A549 (cell line): ENCODE measurements around the gene IP6K3. TPM values are rescaled to one million over a fixed set of nuclear protein-coding genes. Genes with fewer than 3 reads are reported as not detected.

ENCODE experiments used
- ATAC-seq, 2 experiments: fragments of 200-7000 bp in 1 of 2; fragments of >200 bp in 1 of 2; cut with Nextera tagmentation in 1 of 2; cut with Tn5 transposase in 1 of 2; 3 replicates each; pipeline versions ENCODE4 v1.8.0 to v1.9.1; 2018 to 2020; ENCODE audit warnings: mild to moderate bottlenecking in 1 of 2, moderate library complexity in 1 of 2
- CTCF ChIA-PET: fragments of 300-600 bp; sonication (Branson Sonifier 250); formaldehyde crosslinking; extraction: SDS; loops from one replicate; lab custom pipeline; 2021; ENCODE audit warnings: antibody characterized with exemption, inconsistent platforms; lab: Yijun Ruan, JAX
- POLR2A ChIA-PET: fragments of 350-600 bp; formaldehyde crosslinking; extraction: SDS; loops from one replicate; lab custom pipeline; 2021; ENCODE audit warnings: antibody characterized with exemption, inconsistent platforms; lab: Yijun Ruan, JAX
- DNase-seq, 2 experiments: peaks; one replicate each; pipeline versions ENCODE4 v3.0.0 to v3.0.0-alpha.2; 2011 to 2016; ENCODE audit warnings: low read depth in 1 of 2, low spot score in 1 of 2
- FAIRE-seq: peaks from 2 replicates; lab custom pipeline; 2011; peaks lifted over from hg19 to GRCh38; lab: Jason Lieb, UNC
- H3K27ac ChIP-seq, 2 experiments: fragments of >200 bp; sonication (Bioruptor Twin); formaldehyde crosslinking; 3 replicates each; pipeline ENCODE4 v1.5.1; 2016 to 2017
- H3K4me1 ChIP-seq: fragments of >200 bp; sonication (Bioruptor Twin); formaldehyde crosslinking; 3 replicates; pipeline ENCODE4 v1.6.1; 2016
- H3K4me2 ChIP-seq: fragments of >200 bp; sonication (Bioruptor Twin); formaldehyde crosslinking; 3 replicates; pipeline ENCODE4 v1.6.1; 2016
- H3K4me3 ChIP-seq: fragments of >200 bp; sonication (Bioruptor Twin); formaldehyde crosslinking; 3 replicates; pipeline ENCODE4 v1.5.1; 2016
- H3K9me3 ChIP-seq: fragments of >200 bp; sonication (Bioruptor Twin); formaldehyde crosslinking; 3 replicates; pipeline ENCODE4 v1.6.1; 2016
- BHLHE40 ChIP-seq: IDR thresholded peaks from 2 replicates; pipeline ENCODE4 v1.6.1; 2012; ENCODE audit warnings: low read depth, low read length, inconsistent platforms
- CBX8 ChIP-seq: fragments of 200-600 bp; sonication (generic); IDR thresholded peaks from 2 replicates; pipeline ENCODE4 v1.6.1; 2016
- CHD2 ChIP-seq: fragments of 150-350 bp; IDR thresholded peaks from 2 replicates; pipeline ENCODE4 v1.6.1; 2014; ENCODE audit warnings: low read length; ENCODE audit not compliant: partially characterized antibody
- EHF ChIP-seq: fragments of 250-450 bp; sonication (Bioruptor Pico); IDR thresholded peaks from 2 replicates; pipeline ENCODE4 v1.5.0; 2020; ENCODE audit warnings: mild to moderate bottlenecking
- HEYL ChIP-seq: fragments of 250-450 bp; sonication (Bioruptor Pico); IDR thresholded peaks from 2 replicates; pipeline ENCODE4 v1.8.0; 2021; ENCODE audit warnings: mild to moderate bottlenecking, moderate library complexity
- HOXA7 ChIP-seq: fragments of 250-450 bp; sonication (Bioruptor Pico); IDR thresholded peaks from 2 replicates; pipeline ENCODE4 v1.5.0; 2020; ENCODE audit warnings: mild to moderate bottlenecking, moderate library complexity
- MAFK ChIP-seq: fragments of 450-650 bp; IDR thresholded peaks from 2 replicates; pipeline ENCODE4 v1.6.1; 2014; ENCODE audit not compliant: partially characterized antibody
- MAZ ChIP-seq: fragments of 150-350 bp; IDR thresholded peaks from 2 replicates; pipeline ENCODE4 v1.6.1; 2014; ENCODE audit warnings: antibody characterized with exemption, low read depth, low read length, borderline replicate concordance
- MYC ChIP-seq: IDR thresholded peaks from 2 replicates; pipeline ENCODE4 v1.6.1; 2012; ENCODE audit warnings: mild to moderate bottlenecking, inconsistent platforms, low read length, improper control_type of control experiment, borderline replicate concordance
- NFE2L2 ChIP-seq: fragments of 150-350 bp; conservative IDR thresholded peaks from 2 replicates; pipeline ENCODE4 v1.6.1; 2014; ENCODE audit warnings: low read length
- PBX3 ChIP-seq: IDR thresholded peaks from 2 replicates; pipeline ENCODE4 v1.6.1; 2012
- RNF2 ChIP-seq: fragments of 200-600 bp; sonication (generic); IDR thresholded peaks from 2 replicates; pipeline ENCODE4 v1.6.1; 2016; ENCODE audit warnings: low read depth, mild to moderate bottlenecking, antibody characterized with exemption, moderate library complexity, borderline replicate concordance
- SMC3 ChIP-seq: fragments of >200 bp; sonication (Bioruptor Twin); formaldehyde crosslinking; IDR thresholded peaks from 3 replicates; pipeline ENCODE4 v1.6.1; 2018; ENCODE audit warnings: inconsistent platforms
- TP53 ChIP-seq: fragments of 250-450 bp; sonication (Bioruptor Pico); IDR thresholded peaks from 2 replicates; pipeline ENCODE4 v1.5.0; 2021; ENCODE audit warnings: mild to moderate bottlenecking, moderate library complexity
- WGBS: methylation state at CpG from one replicate; pipeline ENCODE4 v1.1.6; 2017; ENCODE audit errors: missing lambda C conversion rate; 5-methylcytosine and 5-hydroxymethylcytosine counted together
- polyA plus RNA-seq, 4 experiments: library from polyadenylated mRNA; depleted of rRNA in 3 of 4; stranded (reverse); fragments of >200 nt; fragmentation: RNase III in 1 of 4; extraction: RNeasy Plus Mini Kit Qiagen cat#74134 plus additional on column Dnase treatment in 1 of 4; gene quantifications; 2 replicates in 3 of 4; 3 replicates in 1 of 4; pipeline ENCODE4 v1.2.3, GENCODE V29; 2011 to 2017
- TF ChIP-seq, protein P1 (sequence below): IDR thresholded peaks from 2 replicates; pipeline ENCODE4 v1.6.1; 2012; ENCODE audit warnings: low read depth, borderline replicate concordance
- TF ChIP-seq, protein P2 (sequence below): fragments of >200 bp; sonication (Bioruptor Twin); formaldehyde crosslinking; IDR thresholded peaks from 2 replicates; pipeline ENCODE4 v1.6.1; 2016

Gene IP6K3
- polyA plus RNA-seq, 2 of the 4 experiments (the other 2 are of a cell fraction), result 0.03 to 0.12 TPM

- peaks cover 29% of the 10 kb centered on the region for H3K4me1 ChIP-seq
- 90% methylated on average over 22 of the region's 28 CpGs for WGBS
- FAIRE-seq, result no peak
- CTCF ChIA-PET, result interaction anchor here (1.2 to 3.7 kb wide), 8 partner anchors 9 to 113 kb away, joined by 3 to 15 read pairs (median 5); partner anchors contain the start of genes BAK1 and UQCC2
- peak in 1 of 2 experiments; percentile 8; a peak in 1 of 6 replicates for ATAC-seq
- H3K27ac ChIP-seq, result peak overlapping the region in 1 of 2 experiments; percentile 73; a peak in 3 of 6 replicates
- no peaks in the 10 kb centered on the region for H3K9me3 ChIP-seq
- POLR2A ChIA-PET, result interaction anchor here (0.5 to 1.9 kb wide), 3 partner anchors 18 to 22 kb away, joined by 3 to 9 read pairs (median 4); partner anchors contain the start of gene UQCC2
- no peak for TF ChIP-seq HEYL
- H3K4me3 ChIP-seq, result no peak overlapping the region
- H3K4me2 ChIP-seq, result no peak overlapping the region
- no peak for DNase-seq
Measured at GRCh38 chr6:33693186-33694105, 53.3 kb downstream of the IP6K3 start.

- 99% methylated on average over 6 of the region's 10 CpGs for WGBS
- DNase-seq, result no peak
- Histone ChIP-seq H3K4me3 (no peak overlapping the region), H3K27ac (no peak overlapping the region), H3K4me2 (no peak overlapping the region)
- FAIRE-seq, result no peak
- TF ChIP-seq SMC3 (no peak), RNF2 (no peak), MAZ (no peak), NFE2L2 (no peak), CBX8 (no peak), HOXA7 (CRISPR knock-in tag) (no peak), HEYL (no peak)
- TF ChIP-seq, protein P1, sequence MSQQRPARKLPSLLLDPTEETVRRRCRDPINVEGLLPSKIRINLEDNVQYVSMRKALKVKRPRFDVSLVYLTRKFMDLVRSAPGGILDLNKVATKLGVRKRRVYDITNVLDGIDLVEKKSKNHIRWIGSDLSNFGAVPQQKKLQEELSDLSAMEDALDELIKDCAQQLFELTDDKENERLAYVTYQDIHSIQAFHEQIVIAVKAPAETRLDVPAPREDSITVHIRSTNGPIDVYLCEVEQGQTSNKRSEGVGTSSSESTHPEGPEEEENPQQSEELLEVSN, result no peak
- TF ChIP-seq, protein P2, sequence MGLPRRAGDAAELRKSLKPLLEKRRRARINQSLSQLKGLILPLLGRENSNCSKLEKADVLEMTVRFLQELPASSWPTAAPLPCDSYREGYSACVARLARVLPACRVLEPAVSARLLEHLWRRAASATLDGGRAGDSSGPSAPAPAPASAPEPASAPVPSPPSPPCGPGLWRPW, result no peak
- TF ChIP-seq, all 56 proteins: peak for 0
- Histone ChIP-seq H3K9me3 (no peaks in the 10 kb centered on the region), H3K4me1 (peaks cover 29% of the 10 kb centered on the region)
- no peak for ATAC-seq
- POLR2A ChIA-PET, result interaction anchor here (1.2 kb wide), 1 partner anchor 19 kb away, joined by 4 read pairs; the partner anchor contains the start of gene UQCC2
- CTCF ChIA-PET, result interaction anchor here (1.4 to 3.7 kb wide), 4 partner anchors 9 to 107 kb away, joined by 3 to 15 read pairs (median 6); partner anchors contain the start of gene UQCC2
Measured at GRCh38 chr6:33692760-33693158, 53.9 kb downstream of the IP6K3 start.

DNA sequence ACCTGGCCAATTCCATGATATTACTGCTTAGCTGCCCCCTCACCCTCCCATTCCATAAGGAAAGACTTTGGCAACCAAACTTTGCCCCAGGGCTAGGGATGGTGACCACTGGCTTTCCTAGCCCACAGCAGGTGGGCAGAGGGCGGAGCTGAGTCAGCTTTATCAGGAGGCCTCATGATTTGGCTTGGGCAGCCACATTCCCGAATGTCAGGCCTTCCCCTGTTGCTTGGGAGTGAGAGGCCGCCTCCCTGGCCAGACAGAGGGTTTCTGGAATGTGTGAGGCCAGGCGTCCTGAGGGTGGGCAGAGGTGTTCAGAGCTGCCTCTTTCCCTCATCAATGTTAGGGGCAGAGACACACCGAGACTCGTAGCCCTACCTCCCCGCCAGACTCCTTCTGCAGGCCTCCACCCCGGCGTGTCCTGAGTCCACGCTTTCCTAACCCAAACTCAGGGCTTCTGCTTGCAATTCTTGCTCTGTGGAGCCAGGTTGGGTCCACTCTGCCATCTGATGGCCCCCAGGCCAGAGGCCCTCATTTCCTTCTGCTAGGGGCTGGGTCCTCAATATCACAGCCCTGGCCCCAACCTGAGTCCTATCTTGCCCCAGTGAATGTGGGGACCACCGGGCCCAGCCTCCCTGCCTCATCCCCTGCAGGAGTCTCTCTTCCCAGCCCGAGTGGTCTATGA lies 54.5 kb downstream of the IP6K3 start:
- DNase-seq (no peak), ATAC-seq (no peak), FAIRE-seq (no peak)
- ChIA-PET CTCF (interaction anchor here (1.1 to 3.7 kb wide), 4 partner anchors 9 to 106 kb away, joined by 3 to 15 read pairs (median 6); no protein-coding TSS in a partner anchor), POLR2A (interaction anchor here (1.2 kb wide), 1 partner anchor 19 kb away, joined by 4 read pairs; the partner anchor contains the start of gene UQCC2)
- H3K9me3 ChIP-seq, result no peaks in the 10 kb centered on the region
- WGBS, result 84% methylated on average over 11 of the region's 12 CpGs
- no peak overlapping the region for H3K4me3 ChIP-seq
- H3K27ac ChIP-seq, result peak overlapping the region in 1 of 2 experiments; percentile 29; a peak in 1 of 6 replicates
- peaks cover 26% of the 10 kb centered on the region for H3K4me1 ChIP-seq
- TF ChIP-seq CHD2 (no peak), BHLHE40 (no peak), EHF (no peak), MYC (no peak), MAFK (peak; percentile 61), PBX3 (no peak), TP53 (CRISPR knock-in tag) (no peak), CBX8 (no peak)
- no peak overlapping the region for H3K4me2 ChIP-seq
